Thyroid gland (tissue), 4 donors: ENCODE measurements around the gene CEP170B.

ENCODE experiments used
- CTCF ChIP-seq, 6 experiments: fragments of 200-600 bp in 3 of 6; fragments of 450-650 bp in 3 of 6; sonication (generic) in 3 of 6; IDR thresholded peaks; one replicate each; pipeline ENCODE4 v1.5.1; 2016 to 2019; ENCODE audit warnings: antibody characterized with exemption in 6 of 6, mild to moderate bottlenecking in 2 of 6, inconsistent platforms in 1 of 6, moderate library complexity in 1 of 6
- POLR2A ChIP-seq, 2 donors: fragments of 450-650 bp; IDR thresholded peaks; one replicate each; pipeline ENCODE4 v1.6.1; 2017; ENCODE audit warnings: antibody characterized with exemption in 2 of 2, mild to moderate bottlenecking in 2 of 2, moderate library complexity in 1 of 2

- TF ChIP-seq POLR2A (IDR thresholded peaks at IDR 0.05): no peak
- no peak for TF ChIP-seq CTCF (IDR thresholded peaks at IDR 0.05)
Measured at GRCh38 chr14:104866451-104867370, 1.6 kb downstream of the CEP170B start.
